A673 (cell line): ENCODE measurements around the gene DHX15. TPM values are rescaled to one million over a fixed set of nuclear protein-coding genes. Genes with fewer than 3 reads are reported as not detected.

Experiments
- BruUV-seq: library from RNA; stranded (reverse); fragments of 400-500 nt; replicated peaks from 2 replicates; lab custom pipeline; 2021; lab: Mats Ljungman, UMichigan
- CTCF ChIA-PET: fragments of 300-600 bp; sonication (Branson Sonifier 250); formaldehyde crosslinking; loops from one replicate; lab custom pipeline; 2022; ENCODE audit warnings: antibody characterized with exemption; lab: Charles Lee
- POLR2A ChIA-PET: fragments of 300-600 bp; sonication (Branson Sonifier 250); formaldehyde crosslinking; loops from one replicate; lab custom pipeline; 2022; ENCODE audit warnings: antibody characterized with exemption; ENCODE audit not compliant: low non-redundant PET; lab: Charles Lee
- DNase-seq: peaks from one replicate; pipeline ENCODE4 v3.0.0-alpha.2; 2015; ENCODE audit warnings: low spot score
- H3K27ac ChIP-seq: fragments of 200-600 bp; sonication (generic); 2 replicates; pipeline ENCODE4 v1.5.1; 2016; ENCODE audit warnings: mixed run types, low read depth, mild to moderate bottlenecking, mixed read lengths, antibody characterized with exemption, low read length; ENCODE audit not compliant: poor library complexity, severe bottlenecking
- H3K27me3 ChIP-seq: fragments of 200-600 bp; sonication (generic); replicated peaks from 2 replicates; pipeline ENCODE4 v1.6.1; 2017; ENCODE audit warnings: mixed run types, low read depth, mild to moderate bottlenecking, mixed read lengths, antibody characterized with exemption, low read length; ENCODE audit not compliant: insufficient read depth, poor library complexity
- H3K36me3 ChIP-seq: fragments of 200-600 bp; sonication (generic); 2 replicates; pipeline ENCODE4 v1.6.1; 2016; ENCODE audit warnings: mixed run types, mild to moderate bottlenecking, mixed read lengths, antibody characterized with exemption, low read length; ENCODE audit not compliant: insufficient read depth, poor library complexity, severe bottlenecking
- H3K4me1 ChIP-seq: fragments of 200-600 bp; sonication (generic); 2 replicates; pipeline ENCODE4 v1.6.1; 2017; ENCODE audit warnings: mixed run types, mild to moderate bottlenecking, mixed read lengths, antibody characterized with exemption, low read length; ENCODE audit not compliant: insufficient read depth, poor library complexity, severe bottlenecking
- H3K4me3 ChIP-seq: fragments of 200-600 bp; sonication (generic); 2 replicates; pipeline ENCODE4 v1.5.1; 2016; ENCODE audit warnings: low read depth, mixed run types, mild to moderate bottlenecking, mixed read lengths, low read length; ENCODE audit not compliant: poor library complexity, severe bottlenecking
- H3K9me3 ChIP-seq: fragments of 200-600 bp; sonication (generic); 2 replicates; pipeline ENCODE4 v1.6.1; 2016; ENCODE audit warnings: mixed run types, low read depth, mild to moderate bottlenecking, mixed read lengths, antibody characterized with exemption, low read length; ENCODE audit not compliant: poor library complexity, severe bottlenecking
- EZH2 ChIP-seq: fragments of 200-600 bp; sonication (generic); IDR thresholded peaks from 2 replicates; pipeline ENCODE4 v1.6.1; 2017; ENCODE audit warnings: borderline replicate concordance, low read depth, mild to moderate bottlenecking, mixed read lengths, antibody characterized with exemption, low read length; ENCODE audit not compliant: poor library complexity, severe bottlenecking
- intact Hi-C: fragments of 100-400 bp; cut with micrococcal nuclease; formaldehyde crosslinking; loops from one replicate; pipeline ENCODE4 v1.10.0; 2022; ENCODE audit not compliant: unreplicated experiment
- total RNA-seq: library from RNA; stranded (reverse); gene quantifications from 2 replicates; pipeline ENCODE4 v1.2.3, GENCODE V29; 2021
- TF ChIP-seq, protein P1 (sequence below): fragments of 300-800, 200-600 bp; sonication (generic); conservative IDR thresholded peaks from 2 replicates; pipeline ENCODE4 v1.5.1; 2017; ENCODE audit warnings: low read depth, mild to moderate bottlenecking, antibody characterized with exemption, low read length, moderate library complexity, mixed read lengths

Gene DHX15
- total RNA-seq, 1 experiment from 2014 or later: 229 TPM

DNA sequence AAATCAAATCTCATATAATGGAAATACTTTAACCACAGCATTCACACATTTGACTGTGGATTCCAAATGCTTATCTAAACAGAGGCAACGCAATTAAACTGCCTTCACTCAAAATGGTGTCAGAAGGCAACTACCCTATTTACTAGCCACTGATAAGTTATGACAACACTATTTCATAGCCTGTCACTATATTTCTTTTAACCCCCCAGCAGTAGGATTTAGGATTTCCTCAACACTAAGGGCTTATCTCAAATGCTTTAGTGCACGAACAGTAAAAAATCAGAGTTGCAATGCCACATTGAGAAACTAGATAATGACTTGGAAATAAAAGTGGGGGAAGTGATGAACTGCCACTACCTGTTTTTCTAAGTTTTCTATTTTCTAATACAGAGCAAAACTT is 66.7 kb downstream of the DHX15 start:
- ChIA-PET CTCF (no interaction called here), POLR2A (no interaction called here)
- no peak overlapping the region for H3K27ac ChIP-seq
- no TSS peak for BruUV-seq
- TF ChIP-seq EZH2: no peak
- TF ChIP-seq, protein P1, sequence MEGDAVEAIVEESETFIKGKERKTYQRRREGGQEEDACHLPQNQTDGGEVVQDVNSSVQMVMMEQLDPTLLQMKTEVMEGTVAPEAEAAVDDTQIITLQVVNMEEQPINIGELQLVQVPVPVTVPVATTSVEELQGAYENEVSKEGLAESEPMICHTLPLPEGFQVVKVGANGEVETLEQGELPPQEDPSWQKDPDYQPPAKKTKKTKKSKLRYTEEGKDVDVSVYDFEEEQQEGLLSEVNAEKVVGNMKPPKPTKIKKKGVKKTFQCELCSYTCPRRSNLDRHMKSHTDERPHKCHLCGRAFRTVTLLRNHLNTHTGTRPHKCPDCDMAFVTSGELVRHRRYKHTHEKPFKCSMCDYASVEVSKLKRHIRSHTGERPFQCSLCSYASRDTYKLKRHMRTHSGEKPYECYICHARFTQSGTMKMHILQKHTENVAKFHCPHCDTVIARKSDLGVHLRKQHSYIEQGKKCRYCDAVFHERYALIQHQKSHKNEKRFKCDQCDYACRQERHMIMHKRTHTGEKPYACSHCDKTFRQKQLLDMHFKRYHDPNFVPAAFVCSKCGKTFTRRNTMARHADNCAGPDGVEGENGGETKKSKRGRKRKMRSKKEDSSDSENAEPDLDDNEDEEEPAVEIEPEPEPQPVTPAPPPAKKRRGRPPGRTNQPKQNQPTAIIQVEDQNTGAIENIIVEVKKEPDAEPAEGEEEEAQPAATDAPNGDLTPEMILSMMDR: no peak
- H3K9me3 ChIP-seq: no peaks in the 10 kb centered on the region
- no peaks in the 10 kb centered on the region for H3K27me3 ChIP-seq
- intact Hi-C loops: no loop called here
- peaks cover 18% of the 10 kb centered on the region for H3K36me3 ChIP-seq
- H3K4me3 ChIP-seq: no peak overlapping the region
- DNase-seq: no peak
- H3K4me1 ChIP-seq: no peaks in the 10 kb centered on the region

DNA sequence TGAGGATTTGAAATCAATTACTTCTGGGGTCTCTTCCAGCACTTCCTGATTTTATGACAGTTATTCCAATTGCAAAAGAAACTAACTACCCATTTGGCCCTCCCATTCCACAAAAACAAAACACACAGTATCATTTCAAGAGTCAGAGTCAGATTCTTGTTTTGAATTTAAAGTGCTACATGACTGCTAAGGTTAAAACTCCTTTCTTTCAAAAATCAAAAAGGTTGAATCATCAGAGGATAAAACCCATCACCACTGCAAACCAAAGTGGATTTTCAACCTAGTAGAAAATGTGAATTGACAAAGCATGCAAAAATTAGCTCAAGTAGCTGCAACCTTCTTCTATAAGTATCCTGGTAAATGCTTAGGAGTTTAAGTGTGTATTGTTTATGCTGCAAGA is 67.4 kb downstream of the DHX15 start:
- BruUV-seq: no TSS peak
- Histone ChIP-seq H3K27ac (no peak overlapping the region), H3K4me1 (no peaks in the 10 kb centered on the region), H3K4me3 (no peak overlapping the region), H3K9me3 (no peaks in the 10 kb centered on the region), H3K27me3 (no peaks in the 10 kb centered on the region), H3K36me3 (peaks cover 18% of the 10 kb centered on the region)
- DNase-seq: no peak
- intact Hi-C loops: no loop called here
- TF ChIP-seq, protein P1: no peak
- no peak for TF ChIP-seq EZH2
- CTCF ChIA-PET: no interaction called here
- POLR2A ChIA-PET: no interaction called here

DNA sequence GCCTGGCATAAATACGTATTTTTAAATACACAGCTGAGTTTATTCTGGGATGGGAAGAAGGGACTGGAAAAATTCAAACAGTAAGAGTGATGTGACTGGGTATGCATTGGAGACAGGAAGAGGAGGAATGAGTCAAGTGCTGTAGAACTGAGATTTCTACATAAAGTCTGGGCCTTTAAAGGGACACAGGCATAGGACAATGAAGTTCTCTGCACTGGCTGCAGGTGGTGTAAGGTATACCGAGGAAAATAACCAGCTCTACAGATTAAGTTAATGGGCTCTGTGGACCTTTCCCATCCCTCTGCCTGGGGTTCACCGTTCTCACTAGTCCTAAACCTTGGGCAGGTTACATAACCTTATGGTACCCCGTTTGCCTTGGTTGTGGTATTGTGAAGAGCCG is 68.7 kb downstream of the DHX15 start:
- H3K4me1 ChIP-seq: no peaks in the 10 kb centered on the region
- TF ChIP-seq, protein P1: no peak
- no peak for TF ChIP-seq EZH2
- no TSS peak for BruUV-seq
- intact Hi-C loops: no loop called here
- H3K36me3 ChIP-seq: peaks cover 18% of the 10 kb centered on the region
- no peak for DNase-seq
- no peaks in the 10 kb centered on the region for H3K27me3 ChIP-seq
- CTCF ChIA-PET: interaction anchor here (0.7 kb wide), 1 partner anchor 1516 kb away, joined by 4 read pairs; no protein-coding TSS in a partner anchor
- no peaks in the 10 kb centered on the region for H3K9me3 ChIP-seq
- H3K27ac ChIP-seq: no peak overlapping the region
- H3K4me3 ChIP-seq: no peak overlapping the region
- POLR2A ChIA-PET: interaction anchor here (0.6 kb wide), 1 partner anchor 16 kb away, joined by 3 read pairs; no protein-coding TSS in a partner anchor
